ENCODE data around the gene SPCS2.
"Not testable (repeated sequence)": the region's sequence is repeated elsewhere in the genome, so short reads cannot be mapped to it uniquely, and the experiment has no call there.

SPCS2 gene

DNA sequence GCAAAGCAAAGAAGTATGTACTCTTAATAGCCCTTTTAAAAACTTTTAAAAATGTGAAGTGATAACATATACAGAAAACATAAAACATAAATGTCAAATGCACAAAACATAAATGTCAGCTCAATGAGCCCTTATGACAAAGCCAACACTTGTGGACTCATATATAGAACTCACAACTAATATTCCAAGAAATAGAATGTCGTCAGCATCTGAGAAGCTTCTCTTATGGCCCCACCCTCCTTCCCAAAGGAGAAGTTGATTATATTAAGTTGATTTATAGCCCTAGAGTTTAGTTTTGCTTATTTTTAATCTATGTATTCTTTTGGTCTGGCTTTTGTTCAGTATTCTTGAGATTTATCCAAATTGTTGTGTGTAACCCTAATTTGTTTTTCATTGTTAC is 53.5 kb downstream of the SPCS2 start:
- DNase-seq: no peak

DNA sequence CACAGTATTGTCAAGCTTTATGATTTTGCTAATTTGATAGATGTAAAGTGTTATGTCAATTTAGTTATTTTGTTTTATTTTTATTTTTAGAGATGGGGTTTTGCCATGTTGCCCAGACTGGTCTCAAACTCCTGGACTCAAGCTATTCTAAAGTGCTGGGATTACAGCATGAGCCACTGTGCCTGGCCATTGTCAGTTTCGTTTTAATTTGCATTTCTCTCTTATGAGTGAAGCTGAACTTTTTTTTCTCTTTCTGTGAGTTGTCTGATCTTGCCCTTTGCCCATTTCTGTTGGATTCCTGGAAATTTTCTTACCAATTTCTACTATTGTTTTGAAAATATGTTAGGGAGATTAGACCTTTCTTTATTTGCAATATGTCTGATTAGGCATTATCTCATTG is 55.1 kb downstream of the SPCS2 start:
- no peak for DNase-seq

DNA sequence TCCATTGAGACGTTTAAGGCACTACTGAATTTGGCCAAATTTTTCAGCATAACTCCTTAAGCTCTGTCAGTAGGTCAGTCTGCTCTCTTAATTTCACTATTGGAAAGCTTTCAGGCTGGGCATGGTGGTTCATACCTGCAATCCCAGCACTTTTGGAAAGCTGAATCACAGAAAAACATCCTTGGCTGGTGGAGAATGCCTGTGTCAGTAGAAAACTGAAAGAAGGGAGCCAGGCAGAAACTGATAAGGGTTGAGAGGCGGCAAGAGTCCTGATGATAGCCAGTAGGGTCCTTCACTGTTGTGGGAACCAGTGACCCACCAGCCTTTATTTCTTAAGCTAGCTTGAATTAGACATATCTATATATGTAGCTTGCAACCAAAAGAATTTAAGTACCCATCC is 62.3 kb downstream of the SPCS2 start:
- no peak for DNase-seq

DNA sequence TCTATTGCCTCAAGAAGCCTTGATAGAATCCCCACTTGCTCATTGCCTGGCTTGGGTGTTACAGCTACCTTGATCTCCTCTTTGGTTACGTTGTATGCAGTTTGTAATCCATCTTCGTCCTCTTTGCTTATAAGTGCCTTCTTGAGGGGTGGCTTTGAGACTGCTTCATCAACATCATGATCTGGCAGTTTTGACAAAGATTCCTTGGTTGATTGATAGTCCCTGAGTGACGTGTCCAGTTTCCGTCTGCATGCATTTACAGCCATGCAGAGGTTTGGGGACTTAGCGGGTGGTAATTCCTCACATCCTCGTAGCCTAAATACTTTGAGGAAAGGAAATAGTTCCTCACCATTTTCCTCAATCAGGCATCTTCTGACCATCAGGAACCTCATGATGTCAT is 62.8 kb downstream of the SPCS2 start:
- no peak for DNase-seq

DNA sequence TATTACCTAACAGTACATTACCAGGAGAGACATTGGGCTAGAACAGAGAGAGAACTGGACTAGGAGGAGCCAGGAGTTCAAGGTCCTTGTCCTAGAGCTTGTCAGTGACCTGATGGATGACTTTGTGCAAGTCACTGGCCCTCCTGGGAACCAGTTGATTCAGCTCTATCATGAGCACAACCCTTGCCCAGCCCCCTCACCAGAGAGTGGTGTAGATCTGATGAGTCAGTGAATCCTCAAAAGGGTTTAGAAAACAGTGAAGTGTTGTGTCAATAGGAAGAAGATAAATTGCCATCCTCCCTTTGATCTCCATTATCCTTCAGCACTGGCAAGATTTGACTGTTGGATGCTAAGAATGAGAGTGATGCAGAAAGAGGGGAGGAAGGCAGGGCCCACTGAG is 64.0 kb downstream of the SPCS2 start:
- DNase-seq: no peak

DNA sequence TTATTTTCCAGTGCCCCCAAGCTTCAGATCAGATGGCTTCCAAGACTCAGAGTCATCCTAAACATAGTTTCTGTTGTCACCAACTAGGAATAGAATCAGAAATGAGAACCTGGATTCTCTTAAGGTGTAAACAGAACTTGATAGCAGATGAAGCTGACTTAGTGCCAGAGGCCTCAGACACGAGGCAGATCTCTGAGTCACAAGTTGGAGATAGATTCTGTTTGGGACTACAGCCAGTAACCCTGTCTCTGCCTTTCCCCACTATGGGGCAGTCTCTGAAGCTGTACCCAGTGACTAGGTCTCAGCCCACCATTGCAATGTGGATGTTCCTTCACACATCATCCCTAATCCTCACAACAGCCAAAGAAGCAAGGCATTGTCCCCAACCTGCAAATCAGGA is 65.1 kb downstream of the SPCS2 start:
- DNase-seq: no peak

DNA sequence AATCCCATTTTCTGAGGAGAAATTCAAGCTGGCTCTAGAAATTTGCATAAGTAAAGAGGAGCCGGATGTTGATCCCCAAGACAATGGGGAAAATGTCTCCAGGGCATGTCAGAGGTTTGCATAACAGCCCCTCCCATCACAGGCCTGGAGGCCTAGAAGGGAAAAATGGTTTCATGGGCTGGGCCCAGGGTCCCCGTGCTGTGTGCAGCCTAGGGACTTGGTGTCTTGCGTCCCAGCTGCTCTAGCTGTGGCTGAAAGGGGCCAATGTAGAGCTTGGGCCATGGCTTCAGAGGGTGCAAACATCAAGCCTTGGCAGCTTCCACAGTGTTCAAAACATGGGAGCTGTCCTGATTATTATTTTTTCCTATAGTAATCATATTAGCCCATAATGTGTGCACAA is 70.1 kb downstream of the SPCS2 start:
- not testable (repeated sequence) for DNase-seq

DNA sequence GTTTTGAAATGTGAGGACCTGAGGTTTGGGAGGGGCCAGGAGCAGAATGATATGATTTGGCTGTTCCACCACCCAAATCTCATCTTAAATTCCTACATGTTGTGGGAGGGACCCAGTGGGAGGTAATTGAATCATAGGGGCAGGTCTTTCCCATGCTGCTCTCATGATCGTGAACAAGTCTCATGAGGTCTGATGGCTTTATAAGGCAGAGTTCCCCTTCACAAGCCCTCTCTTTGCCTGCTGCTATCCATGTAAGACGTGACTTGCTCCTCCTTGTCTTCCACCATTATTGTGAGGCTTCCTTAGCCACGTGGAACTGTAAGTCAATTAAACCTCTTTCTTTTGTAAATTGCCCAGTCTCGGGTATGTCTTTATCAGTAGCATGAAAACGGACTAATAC is 71.3 kb downstream of the SPCS2 start:
- DNase-seq: not testable (repeated sequence)

DNA sequence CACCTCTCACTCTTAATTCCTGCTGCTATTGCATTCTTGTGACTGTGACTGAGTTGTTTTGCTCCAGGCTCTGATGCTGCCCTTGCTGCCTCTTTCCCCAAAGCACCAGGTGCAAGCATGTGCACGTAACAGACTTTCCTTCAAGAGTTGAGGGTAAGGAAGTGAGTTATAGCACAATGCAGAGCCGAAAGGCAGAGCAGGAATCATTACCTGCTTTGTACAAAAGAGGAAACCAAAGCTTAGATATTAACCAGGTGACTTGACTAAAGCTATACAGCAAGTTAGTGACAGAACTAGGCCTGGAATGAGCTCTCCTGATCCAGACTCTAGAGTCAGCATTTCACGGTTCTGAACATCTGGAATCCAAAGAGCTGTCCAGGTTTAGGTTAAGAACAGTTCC is 73.2 kb downstream of the SPCS2 start:
- no peak for DNase-seq

DNA sequence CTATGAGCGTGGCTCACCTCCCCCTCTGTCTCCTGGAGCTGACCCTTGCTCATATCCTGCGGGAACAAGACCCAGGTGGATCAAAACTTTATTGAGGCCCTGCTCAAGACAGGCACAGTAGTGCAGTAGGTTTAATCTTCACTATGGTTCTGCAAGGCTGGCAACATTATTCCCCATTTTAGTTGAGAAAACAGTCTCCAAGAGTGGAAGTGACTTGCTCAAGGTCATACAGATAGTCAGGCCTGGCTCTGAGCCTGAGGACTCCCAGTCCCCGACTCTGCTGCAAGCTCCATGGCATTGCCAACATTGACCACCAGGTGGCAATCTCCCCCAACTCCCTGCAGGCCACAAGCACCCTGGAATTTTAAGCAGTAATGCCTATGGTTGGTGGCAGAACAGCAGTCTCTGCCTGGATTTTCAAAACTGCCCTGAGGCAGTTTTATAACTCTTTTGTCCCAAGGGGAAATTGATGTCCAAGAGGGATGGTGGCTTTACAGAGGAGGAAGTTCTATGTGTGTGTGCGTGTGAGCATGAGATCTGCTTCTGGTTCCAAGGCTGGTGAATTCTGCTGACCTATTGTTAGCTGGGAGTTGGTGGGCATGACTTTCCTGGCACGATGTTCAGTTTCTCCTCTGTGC is 73.8 kb downstream of the SPCS2 start:
- peak; percentile 38 to 71 (median 61) for DNase-seq

DNA sequence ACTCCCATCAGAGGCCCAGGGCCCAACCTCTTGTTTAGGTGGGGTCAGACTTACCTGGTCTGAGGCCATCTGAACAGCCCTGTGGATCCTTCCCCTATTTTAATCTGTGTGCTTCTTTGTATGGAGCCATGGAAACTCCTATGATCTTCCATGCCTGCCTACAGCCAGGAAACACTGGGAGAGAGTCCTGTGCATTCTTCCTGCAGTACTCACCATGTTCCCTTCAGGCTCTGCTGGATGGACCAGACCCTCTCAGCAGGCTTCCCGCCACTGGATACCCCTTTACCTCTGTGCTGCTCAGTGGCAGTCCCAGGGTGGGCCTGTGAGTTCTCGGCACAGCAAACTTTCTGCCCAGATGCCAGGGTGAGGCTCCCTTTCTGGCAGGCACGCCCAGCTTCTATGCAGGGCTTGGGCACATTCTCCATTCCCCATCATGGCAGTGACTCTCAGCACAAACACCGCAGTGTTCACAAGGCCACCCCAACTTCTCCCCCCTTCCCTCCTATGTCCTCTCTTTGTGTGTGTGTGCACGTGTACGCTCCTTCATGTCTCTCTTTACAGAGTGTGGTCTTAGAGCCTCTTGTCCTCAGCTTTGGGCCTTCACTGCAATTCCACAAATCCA is 74.5 kb downstream of the SPCS2 start:
- DNase-seq: no peak

DNA sequence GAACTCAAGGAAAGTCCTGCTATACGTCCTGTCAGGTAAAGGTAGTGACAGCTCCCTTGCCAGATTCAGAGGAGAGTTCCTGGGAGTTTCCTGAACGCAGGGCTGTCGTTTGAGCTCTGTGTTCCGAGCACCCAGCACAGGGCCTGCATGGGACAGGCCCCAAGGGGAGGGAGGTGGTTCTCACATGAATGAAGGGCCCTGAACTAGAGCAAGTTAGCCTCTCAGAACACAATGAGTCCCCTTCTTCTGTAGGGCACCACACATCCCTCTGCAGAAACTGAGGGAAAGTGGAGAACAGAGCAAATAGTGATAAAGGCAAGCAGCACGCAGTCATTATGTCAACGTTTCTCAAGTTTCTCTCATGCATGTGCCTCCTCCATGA is 75.0 kb downstream of the SPCS2 start:
- DNase-seq: no peak

DNA sequence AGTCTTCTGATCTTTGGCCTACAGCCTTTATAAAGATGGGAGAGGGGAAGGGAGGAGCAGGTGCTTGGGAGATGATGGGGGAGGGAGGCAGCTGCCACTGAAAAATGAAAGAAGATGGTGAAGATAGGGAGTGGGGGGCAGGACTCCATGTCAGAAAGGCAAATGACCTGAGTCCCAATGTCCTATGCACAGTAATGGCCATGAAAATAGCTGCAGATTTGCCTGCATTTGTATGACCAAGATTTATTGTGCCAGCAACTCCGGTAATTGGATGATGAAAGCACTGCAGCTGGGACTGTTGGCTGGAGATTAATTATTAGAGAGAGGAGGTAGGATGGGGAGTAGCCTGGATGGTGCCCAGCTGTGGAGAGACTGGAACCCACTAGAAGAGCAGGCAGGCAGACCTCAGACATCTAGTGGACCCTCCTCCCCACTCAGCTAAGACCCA is 75.7 kb downstream of the SPCS2 start:
- DNase-seq: no peak

DNA sequence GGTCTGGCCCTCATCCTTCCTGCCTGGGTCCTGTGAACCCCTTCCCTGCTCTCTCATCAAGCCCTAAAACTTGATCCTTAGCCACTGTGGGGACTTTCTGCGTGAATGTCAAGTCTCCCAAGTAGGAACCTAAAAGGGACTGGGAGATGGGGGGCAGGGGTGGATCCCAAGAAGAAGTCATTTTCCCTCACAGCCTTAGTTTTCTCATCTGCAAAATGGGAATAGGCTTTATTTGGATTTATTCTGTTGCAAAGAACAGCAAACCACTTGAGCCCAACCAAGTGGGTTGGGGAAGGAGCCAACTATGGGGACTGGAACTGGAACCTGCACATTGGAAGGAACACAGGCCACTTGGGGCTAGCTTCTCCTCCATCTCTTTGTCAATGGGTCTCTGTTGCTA is 76.5 kb downstream of the SPCS2 start:
- no peak for DNase-seq

DNA sequence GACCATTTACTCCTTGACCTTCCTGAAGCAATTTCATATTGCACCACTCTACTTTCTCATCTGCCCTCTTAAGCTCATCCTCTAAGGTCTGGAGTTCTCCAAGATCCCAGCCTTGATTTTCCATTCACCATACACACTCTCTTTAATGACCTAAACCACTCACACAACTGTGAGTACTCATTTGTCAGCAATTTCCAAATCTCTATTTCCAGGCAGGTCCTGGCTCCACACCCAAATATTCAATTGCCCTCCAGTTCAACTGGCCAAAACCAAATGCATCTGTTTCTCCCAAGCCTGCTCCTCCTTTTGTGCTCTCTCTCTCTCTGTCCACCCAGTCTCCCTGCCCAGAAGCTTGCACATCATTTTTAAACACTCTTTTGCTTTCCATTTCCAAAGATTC is 79.3 kb downstream of the SPCS2 start:
- DNase-seq: no peak

All from activated CD4-positive, CD25-positive, alpha-beta regulatory T cell (primary cell).